A549 (cell line): ENCODE measurements around the gene CIB4.

ENCODE experiments used
- TF ChIP-seq, protein P1 (sequence below): fragments of 250-450 bp; sonication (Bioruptor Pico); IDR thresholded peaks from 2 replicates; pipeline ENCODE4 v1.5.0; 2021; ENCODE audit warnings: mild to moderate bottlenecking, moderate library complexity, borderline replicate concordance
- TF ChIP-seq, protein P2 (sequence below): IDR thresholded peaks from 2 replicates; pipeline ENCODE4 v1.6.1; 2012
- TF ChIP-seq, protein P3 (sequence below): fragments of >200 bp; sonication (Bioruptor Twin); formaldehyde crosslinking; IDR thresholded peaks from 3 replicates; pipeline ENCODE4 v1.5.1; 2016

DNA sequence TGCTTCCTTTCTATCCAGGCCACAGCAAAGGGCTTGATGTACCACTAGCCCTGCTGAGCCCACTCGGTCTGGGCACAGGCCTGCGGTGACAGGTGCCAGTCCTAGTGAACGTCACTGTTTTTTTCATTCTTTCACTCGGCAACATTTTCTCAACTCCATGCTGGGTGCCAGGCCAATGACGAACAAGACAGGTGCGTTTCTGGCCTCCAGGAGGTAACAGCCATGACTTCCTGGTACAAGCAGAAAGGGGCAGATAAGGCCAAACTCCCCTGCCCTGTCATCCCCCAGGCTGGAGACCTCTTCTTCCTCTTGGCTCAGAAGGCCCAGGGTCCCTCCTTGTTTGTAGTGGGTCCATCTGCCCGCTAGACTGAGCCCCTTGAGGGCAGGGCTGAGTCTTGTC is 107.5 kb downstream of the CIB4 start:
- TF ChIP-seq, protein P1, sequence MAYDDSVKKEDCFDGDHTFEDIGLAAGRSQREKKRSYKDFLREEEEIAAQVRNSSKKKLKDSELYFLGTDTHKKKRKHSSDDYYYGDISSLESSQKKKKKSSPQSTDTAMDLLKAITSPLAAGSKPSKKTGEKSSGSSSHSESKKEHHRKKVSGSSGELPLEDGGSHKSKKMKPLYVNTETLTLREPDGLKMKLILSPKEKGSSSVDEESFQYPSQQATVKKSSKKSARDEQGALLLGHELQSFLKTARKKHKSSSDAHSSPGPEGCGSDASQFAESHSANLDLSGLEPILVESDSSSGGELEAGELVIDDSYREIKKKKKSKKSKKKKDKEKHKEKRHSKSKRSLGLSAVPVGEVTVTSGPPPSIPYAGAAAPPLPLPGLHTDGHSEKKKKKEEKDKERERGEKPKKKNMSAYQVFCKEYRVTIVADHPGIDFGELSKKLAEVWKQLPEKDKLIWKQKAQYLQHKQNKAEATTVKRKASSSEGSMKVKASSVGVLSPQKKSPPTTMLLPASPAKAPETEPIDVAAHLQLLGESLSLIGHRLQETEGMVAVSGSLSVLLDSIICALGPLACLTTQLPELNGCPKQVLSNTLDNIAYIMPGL (CRISPR knock-in tag) = no peak
- TF ChIP-seq, protein P2, sequence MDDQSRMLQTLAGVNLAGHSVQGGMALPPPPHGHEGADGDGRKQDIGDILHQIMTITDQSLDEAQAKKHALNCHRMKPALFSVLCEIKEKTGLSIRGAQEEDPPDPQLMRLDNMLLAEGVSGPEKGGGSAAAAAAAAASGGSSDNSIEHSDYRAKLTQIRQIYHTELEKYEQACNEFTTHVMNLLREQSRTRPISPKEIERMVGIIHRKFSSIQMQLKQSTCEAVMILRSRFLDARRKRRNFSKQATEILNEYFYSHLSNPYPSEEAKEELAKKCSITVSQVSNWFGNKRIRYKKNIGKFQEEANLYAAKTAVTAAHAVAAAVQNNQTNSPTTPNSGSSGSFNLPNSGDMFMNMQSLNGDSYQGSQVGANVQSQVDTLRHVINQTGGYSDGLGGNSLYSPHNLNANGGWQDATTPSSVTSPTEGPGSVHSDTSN = no peak
- TF ChIP-seq, protein P3, sequence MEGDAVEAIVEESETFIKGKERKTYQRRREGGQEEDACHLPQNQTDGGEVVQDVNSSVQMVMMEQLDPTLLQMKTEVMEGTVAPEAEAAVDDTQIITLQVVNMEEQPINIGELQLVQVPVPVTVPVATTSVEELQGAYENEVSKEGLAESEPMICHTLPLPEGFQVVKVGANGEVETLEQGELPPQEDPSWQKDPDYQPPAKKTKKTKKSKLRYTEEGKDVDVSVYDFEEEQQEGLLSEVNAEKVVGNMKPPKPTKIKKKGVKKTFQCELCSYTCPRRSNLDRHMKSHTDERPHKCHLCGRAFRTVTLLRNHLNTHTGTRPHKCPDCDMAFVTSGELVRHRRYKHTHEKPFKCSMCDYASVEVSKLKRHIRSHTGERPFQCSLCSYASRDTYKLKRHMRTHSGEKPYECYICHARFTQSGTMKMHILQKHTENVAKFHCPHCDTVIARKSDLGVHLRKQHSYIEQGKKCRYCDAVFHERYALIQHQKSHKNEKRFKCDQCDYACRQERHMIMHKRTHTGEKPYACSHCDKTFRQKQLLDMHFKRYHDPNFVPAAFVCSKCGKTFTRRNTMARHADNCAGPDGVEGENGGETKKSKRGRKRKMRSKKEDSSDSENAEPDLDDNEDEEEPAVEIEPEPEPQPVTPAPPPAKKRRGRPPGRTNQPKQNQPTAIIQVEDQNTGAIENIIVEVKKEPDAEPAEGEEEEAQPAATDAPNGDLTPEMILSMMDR = no peak
